ENCODE measurements around the gene TFCP2L1.

Gene TFCP2L1

DNA sequence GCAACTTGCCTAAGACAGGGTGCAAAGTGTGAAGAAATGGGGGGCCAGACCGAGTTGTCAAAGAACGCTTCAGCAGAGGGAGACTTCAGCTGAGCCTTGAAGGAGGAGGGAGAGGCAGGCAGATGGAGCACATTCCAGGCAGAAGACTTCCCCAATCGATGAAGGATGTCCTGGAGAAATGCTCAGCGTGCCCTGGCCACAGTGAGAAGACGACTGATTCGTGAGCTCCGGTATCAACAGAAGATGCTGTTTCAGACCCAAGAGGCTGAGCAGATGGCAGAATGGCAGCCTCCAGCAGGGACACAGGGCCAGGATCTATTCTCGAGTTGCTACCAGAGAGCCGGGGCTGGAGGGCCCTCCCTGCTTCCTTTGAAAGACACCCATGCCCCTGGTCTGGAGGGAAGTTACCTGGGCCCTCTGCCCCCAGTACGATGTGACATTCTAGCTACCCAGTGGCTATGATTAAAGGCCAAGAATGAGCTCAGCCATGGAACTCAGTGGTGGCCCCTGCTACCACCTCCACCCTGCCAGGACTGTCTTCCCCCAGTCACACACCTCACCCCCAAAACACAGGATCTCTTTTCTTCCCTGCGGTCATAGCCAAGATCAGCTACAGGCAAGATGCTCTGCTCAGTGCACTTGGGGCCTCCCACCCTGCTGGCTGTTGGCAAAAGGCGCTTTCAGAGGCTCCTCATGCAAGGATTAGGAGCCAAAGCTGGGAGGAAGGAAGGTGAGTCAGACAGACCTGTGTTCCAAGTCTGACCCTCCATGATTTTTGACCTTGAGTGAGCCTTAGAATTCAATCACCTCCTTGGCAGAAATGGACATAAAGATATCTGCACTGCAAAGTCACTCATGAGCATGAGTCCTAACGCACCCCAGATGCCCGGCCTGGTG is 84.3 kb downstream of the TFCP2L1 start:
- H3K27ac ChIP-seq (ENCODE audit: low read depth, low read length) = no peak overlapping the region
- no peaks in the 10 kb centered on the region for H3K27me3 ChIP-seq (ENCODE audit: control insufficient read depth, insufficient read depth, low read length)
- no peak overlapping the region for H3K9ac ChIP-seq (ENCODE audit: low read length)
- H3K4me1 ChIP-seq (ENCODE audit: control insufficient read depth, insufficient read depth, low read length) = no peaks in the 10 kb centered on the region
- H3K4me3 ChIP-seq (ENCODE audit: low read length) = no peak overlapping the region
- no peaks in the 10 kb centered on the region for H3K36me3 ChIP-seq (ENCODE audit: control insufficient read depth, insufficient read depth, low read length)

GRCh38 chr2:121200011-121200347 is 85.0 kb downstream of the TFCP2L1 start:
- no peak overlapping the region for H3K4me3 ChIP-seq (ENCODE audit: low read length)
- no peaks in the 10 kb centered on the region for H3K27me3 ChIP-seq (ENCODE audit: control insufficient read depth, insufficient read depth, low read length)
- H3K4me1 ChIP-seq (ENCODE audit: control insufficient read depth, insufficient read depth, low read length) = no peaks in the 10 kb centered on the region
- no peak overlapping the region for H3K9ac ChIP-seq (ENCODE audit: low read length)
- H3K27ac ChIP-seq (ENCODE audit: low read depth, low read length) = no peak overlapping the region
- no peaks in the 10 kb centered on the region for H3K36me3 ChIP-seq (ENCODE audit: control insufficient read depth, insufficient read depth, low read length)

DNA sequence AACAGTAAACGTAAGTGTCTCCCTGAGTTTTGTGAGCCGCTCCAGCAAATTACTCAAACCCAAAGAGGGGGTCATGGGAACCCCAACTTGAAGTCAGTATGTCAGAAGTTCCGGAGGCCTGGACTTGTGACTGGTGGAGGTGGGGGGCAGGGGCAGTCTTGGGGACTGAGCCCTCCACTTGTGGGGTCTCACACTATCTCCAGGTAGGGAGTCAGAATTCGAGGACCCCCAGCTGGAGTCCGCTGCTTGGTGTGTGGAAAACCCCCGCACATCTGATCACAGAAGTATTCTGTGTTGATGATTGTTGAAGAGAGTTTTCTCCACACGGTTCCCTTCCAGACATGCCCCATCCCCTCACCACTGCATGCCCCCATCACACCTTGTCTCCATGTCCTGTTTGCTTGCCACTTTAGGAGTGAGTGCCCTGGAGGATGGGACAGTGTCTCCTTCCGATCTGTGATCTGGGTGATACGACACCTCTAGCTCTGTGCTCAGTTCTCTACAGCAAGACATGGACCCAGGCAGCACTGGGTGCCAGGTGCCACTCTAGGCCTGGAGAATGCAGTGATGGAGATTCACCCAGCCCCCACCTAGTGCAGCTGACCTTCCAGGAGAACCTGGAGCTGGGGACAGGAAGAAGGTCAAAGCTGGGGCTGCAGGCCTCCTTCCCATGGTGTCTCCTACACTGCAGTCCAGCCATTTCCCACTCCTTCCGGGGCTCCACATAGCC is 85.6 kb downstream of the TFCP2L1 start:
- no peak overlapping the region for H3K4me3 ChIP-seq (ENCODE audit: low read length)
- H3K4me1 ChIP-seq (ENCODE audit: control insufficient read depth, insufficient read depth, low read length) = no peaks in the 10 kb centered on the region
- H3K27ac ChIP-seq (ENCODE audit: low read depth, low read length) = no peak overlapping the region
- H3K36me3 ChIP-seq (ENCODE audit: control insufficient read depth, insufficient read depth, low read length) = no peaks in the 10 kb centered on the region
- H3K9ac ChIP-seq (ENCODE audit: low read length) = no peak overlapping the region
- H3K27me3 ChIP-seq (ENCODE audit: control insufficient read depth, insufficient read depth, low read length) = no peaks in the 10 kb centered on the region

DNA sequence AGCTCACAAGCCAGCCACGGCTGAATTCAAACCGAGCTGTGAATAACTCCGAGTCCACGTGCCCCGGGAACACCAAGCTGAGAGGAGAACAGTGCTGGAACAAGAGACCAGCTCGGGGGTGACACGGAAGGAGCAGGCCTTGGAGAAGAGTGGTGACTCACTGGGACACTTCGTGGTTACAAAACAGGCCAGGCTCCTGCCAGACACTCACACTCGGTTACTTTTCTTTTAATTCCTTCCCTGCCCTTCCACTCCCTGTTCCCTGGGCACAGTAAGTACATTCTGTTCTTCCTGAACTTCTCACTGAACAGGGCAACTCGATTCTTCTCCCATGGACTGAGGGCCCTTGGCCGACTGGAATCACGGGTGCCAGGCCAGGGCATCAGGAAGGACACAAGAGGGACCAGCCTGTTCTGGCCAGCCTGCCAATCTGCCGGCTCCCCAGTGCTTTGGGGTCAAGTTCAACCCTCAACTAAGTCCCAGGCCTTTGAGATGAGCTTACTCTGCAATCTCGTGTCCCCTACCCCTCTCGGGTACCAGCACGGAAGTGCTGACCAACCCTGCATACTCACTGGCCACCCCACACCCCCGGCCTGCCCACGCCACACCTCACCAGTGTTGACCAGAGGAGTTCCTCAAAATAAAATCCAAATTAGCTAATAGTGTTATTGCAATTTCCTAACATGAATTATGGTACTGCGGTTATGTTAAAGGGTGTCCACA is 87.5 kb downstream of the TFCP2L1 start:
- no peaks in the 10 kb centered on the region for H3K4me1 ChIP-seq (ENCODE audit: control insufficient read depth, insufficient read depth, low read length)
- H3K36me3 ChIP-seq (ENCODE audit: control insufficient read depth, insufficient read depth, low read length) = no peaks in the 10 kb centered on the region
- no peaks in the 10 kb centered on the region for H3K27me3 ChIP-seq (ENCODE audit: control insufficient read depth, insufficient read depth, low read length)
- H3K4me3 ChIP-seq (ENCODE audit: low read length) = no peak overlapping the region
- H3K27ac ChIP-seq (ENCODE audit: low read depth, low read length) = no peak overlapping the region
- no peak overlapping the region for H3K9ac ChIP-seq (ENCODE audit: low read length)

GRCh38 chr2:121196849-121197155 is 88.2 kb downstream of the TFCP2L1 start:
- no peak overlapping the region for H3K9ac ChIP-seq (ENCODE audit: low read length)
- no peak overlapping the region for H3K27ac ChIP-seq (ENCODE audit: low read depth, low read length)
- no peaks in the 10 kb centered on the region for H3K4me1 ChIP-seq (ENCODE audit: control insufficient read depth, insufficient read depth, low read length)
- no peaks in the 10 kb centered on the region for H3K36me3 ChIP-seq (ENCODE audit: control insufficient read depth, insufficient read depth, low read length)
- H3K27me3 ChIP-seq (ENCODE audit: control insufficient read depth, insufficient read depth, low read length) = no peaks in the 10 kb centered on the region
- H3K4me3 ChIP-seq (ENCODE audit: low read length) = no peak overlapping the region

DNA sequence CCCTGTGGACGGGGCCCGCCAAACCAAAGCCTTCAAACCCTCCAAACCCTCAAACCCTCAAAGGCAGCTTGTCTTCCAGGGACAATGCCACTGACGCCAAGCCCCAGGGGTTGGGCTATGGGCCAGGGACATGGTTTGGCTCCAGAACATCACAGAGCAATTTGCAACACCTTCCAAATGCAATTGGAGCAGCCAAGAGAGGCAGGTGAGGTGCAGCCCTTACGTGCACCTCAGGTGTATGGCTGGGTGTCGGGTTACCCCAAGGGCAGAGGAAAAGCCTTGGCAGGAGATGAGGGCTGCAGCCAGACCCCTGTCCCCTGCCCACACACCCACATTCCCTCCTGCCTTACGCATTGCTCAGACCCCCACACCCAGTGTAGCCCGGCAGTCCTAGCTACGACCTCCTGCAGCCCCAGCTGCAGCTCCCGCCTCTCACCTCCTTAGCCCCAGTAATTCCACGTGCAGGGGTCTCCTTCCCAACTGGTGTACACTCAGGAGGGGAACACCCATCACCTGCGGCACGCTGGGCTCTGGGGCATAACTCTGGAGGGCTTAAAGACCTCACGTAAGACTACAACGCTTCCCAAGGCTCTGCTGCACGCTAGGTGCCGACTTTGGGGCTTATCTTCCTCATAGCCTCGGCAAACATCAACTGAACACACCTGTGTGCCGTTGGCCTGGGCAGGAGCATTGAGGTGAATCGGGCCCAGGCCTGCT is 88.7 kb downstream of the TFCP2L1 start:
- Histone ChIP-seq H3K27ac (ENCODE audit: low read depth, low read length) (no peak overlapping the region), H3K9ac (ENCODE audit: low read length) (no peak overlapping the region)

GRCh38 chr2:121195036-121195435 is 90.0 kb downstream of the TFCP2L1 start:
- Histone ChIP-seq H3K9ac (ENCODE audit: low read length) (no peak overlapping the region), H3K27me3 (ENCODE audit: control insufficient read depth, insufficient read depth, low read length) (no peaks in the 10 kb centered on the region), H3K27ac (ENCODE audit: low read depth, low read length) (no peak overlapping the region), H3K36me3 (ENCODE audit: control insufficient read depth, insufficient read depth, low read length) (no peaks in the 10 kb centered on the region), H3K4me3 (ENCODE audit: low read length) (no peak overlapping the region), H3K4me1 (ENCODE audit: control insufficient read depth, insufficient read depth, low read length) (no peaks in the 10 kb centered on the region)

More for the DNA sequence above, 88.7 kb downstream of the TFCP2L1 start:
- H3K4me3 ChIP-seq (ENCODE audit: low read length) = no peak overlapping the region
- no peaks in the 10 kb centered on the region for H3K36me3 ChIP-seq (ENCODE audit: control insufficient read depth, insufficient read depth, low read length)
- H3K27me3 ChIP-seq (ENCODE audit: control insufficient read depth, insufficient read depth, low read length) = no peaks in the 10 kb centered on the region
- H3K4me1 ChIP-seq (ENCODE audit: control insufficient read depth, insufficient read depth, low read length) = no peaks in the 10 kb centered on the region

DNA sequence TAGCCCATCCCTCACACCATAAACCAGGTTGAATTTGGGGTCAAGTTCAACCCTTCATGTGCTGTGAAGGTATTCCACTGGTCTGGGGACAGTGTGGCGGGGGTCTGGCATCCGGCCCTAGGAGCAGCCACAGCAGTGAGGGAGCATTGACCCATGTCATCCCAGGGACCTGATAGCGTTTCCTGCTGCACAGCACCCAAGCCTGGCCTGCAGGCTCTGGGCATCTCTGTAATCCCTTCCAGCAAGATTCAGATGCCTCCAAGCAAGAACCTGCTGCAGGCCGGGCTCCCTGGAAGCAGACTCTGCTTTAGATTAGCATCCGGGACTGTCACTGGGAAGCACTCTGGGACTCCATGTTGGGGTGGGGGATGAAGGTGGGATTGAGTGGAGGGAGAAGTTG is 90.4 kb downstream of the TFCP2L1 start:
- H3K27ac ChIP-seq (ENCODE audit: low read depth, low read length) = no peak overlapping the region
- no peaks in the 10 kb centered on the region for H3K36me3 ChIP-seq (ENCODE audit: control insufficient read depth, insufficient read depth, low read length)
- H3K4me3 ChIP-seq (ENCODE audit: low read length) = no peak overlapping the region
- H3K9ac ChIP-seq (ENCODE audit: low read length) = no peak overlapping the region
- H3K4me1 ChIP-seq (ENCODE audit: control insufficient read depth, insufficient read depth, low read length) = no peaks in the 10 kb centered on the region
- no peaks in the 10 kb centered on the region for H3K27me3 ChIP-seq (ENCODE audit: control insufficient read depth, insufficient read depth, low read length)

GRCh38 chr2:121193185-121193584 is 91.8 kb downstream of the TFCP2L1 start:
- Histone ChIP-seq H3K27ac (ENCODE audit: low read depth, low read length) (no peak overlapping the region), H3K36me3 (ENCODE audit: control insufficient read depth, insufficient read depth, low read length) (no peaks in the 10 kb centered on the region), H3K27me3 (ENCODE audit: control insufficient read depth, insufficient read depth, low read length) (no peaks in the 10 kb centered on the region), H3K4me3 (ENCODE audit: low read length) (no peak overlapping the region), H3K4me1 (ENCODE audit: control insufficient read depth, insufficient read depth, low read length) (no peaks in the 10 kb centered on the region), H3K9ac (ENCODE audit: low read length) (no peak overlapping the region)

DNA sequence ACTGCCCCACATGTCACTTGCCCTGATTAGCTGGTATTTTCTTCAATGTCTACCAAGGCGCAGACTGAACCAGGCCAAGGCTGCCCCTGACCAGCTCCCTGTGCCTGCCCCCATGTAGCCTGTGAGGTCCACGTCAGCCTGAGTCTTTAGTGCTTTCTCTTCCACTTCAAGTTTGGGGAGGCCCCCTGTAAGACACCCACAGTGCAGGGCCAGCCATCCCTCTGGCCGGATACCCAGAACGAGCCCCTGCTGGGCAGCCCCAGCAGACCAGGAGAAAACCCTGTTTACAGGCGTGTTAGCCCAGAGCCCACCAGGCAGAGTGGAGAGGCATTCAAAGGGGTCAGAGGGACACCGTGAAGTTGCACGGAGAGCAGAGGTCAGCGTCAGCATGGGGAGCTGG is 92.4 kb downstream of the TFCP2L1 start:
- Histone ChIP-seq H3K4me3 (ENCODE audit: low read length) (no peak overlapping the region), H3K9ac (ENCODE audit: low read length) (no peak overlapping the region), H3K27ac (ENCODE audit: low read depth, low read length) (no peak overlapping the region), H3K27me3 (ENCODE audit: control insufficient read depth, insufficient read depth, low read length) (no peaks in the 10 kb centered on the region), H3K4me1 (ENCODE audit: control insufficient read depth, insufficient read depth, low read length) (no peaks in the 10 kb centered on the region), H3K36me3 (ENCODE audit: control insufficient read depth, insufficient read depth, low read length) (no peaks in the 10 kb centered on the region)

- Histone ChIP-seq H3K9ac (ENCODE audit: low read length) (no peak overlapping the region), H3K27ac (ENCODE audit: low read depth, low read length) (no peak overlapping the region), H3K36me3 (ENCODE audit: control insufficient read depth, insufficient read depth, low read length) (no peaks in the 10 kb centered on the region), H3K27me3 (ENCODE audit: control insufficient read depth, insufficient read depth, low read length) (no peaks in the 10 kb centered on the region), H3K4me1 (ENCODE audit: control insufficient read depth, insufficient read depth, low read length) (no peaks in the 10 kb centered on the region), H3K4me3 (ENCODE audit: low read length) (no peak overlapping the region)
Observed at GRCh38 chr2:121191191-121192170, 93.5 kb downstream of the TFCP2L1 start.

Data from rectal smooth muscle tissue (tissue), 1 donor.